Measurements from ENCODE around the gene SLF2. TPM values are rescaled to one million over a fixed set of nuclear protein-coding genes. Genes with fewer than 3 reads are reported as not detected.

The SLF2 gene
- total RNA-seq, 1 experiment from 2014 or later: 13.6 TPM

- H4K20me1 ChIP-seq (ENCODE audit: insufficient read depth): no peaks in the 10 kb centered on the region
- no peak overlapping the region for H3K4me2 ChIP-seq
- DNase-seq: no peak
- ChIA-PET POLR2A (ENCODE audit: unreplicated experiment) (no interaction called here), CTCF (no interaction called here)
- intact Hi-C loops (cut with micrococcal nuclease; ENCODE audit: unreplicated experiment): no loop called here
- no peak for TF ChIP-seq CTCF (conservative IDR thresholded peaks at IDR 0.05)
- no peak for TF ChIP-seq EZH2 (IDR thresholded peaks at IDR 0.05; ENCODE audit: low read depth)
- H3K9me3 ChIP-seq (ENCODE audit: insufficient read depth, low read depth): no peaks in the 10 kb centered on the region
- H3K27me3 ChIP-seq (ENCODE audit: insufficient read depth, low read depth): no peaks in the 10 kb centered on the region
- H3K4me3 ChIP-seq: no peak overlapping the region
- H2AFZ ChIP-seq: no peak overlapping the region
- H3K27ac ChIP-seq: no peak overlapping the region
- no peaks in the 10 kb centered on the region for H3F3A ChIP-seq (ENCODE audit: insufficient read depth, low read depth)
- no peaks in the 10 kb centered on the region for H3K9me2 ChIP-seq (ENCODE audit: insufficient read depth)
- BruUV-seq (replicated peaks): no TSS peak
- no peaks in the 10 kb centered on the region for H3K4me1 ChIP-seq (replicated peaks; ENCODE audit: insufficient read depth)
- H3K79me2 ChIP-seq (ENCODE audit: low read depth): no peaks in the 10 kb centered on the region
- no peaks in the 10 kb centered on the region for H3K36me3 ChIP-seq (ENCODE audit: low read depth)
Observed at GRCh38 chr10:100970076-100970913, 57.5 kb downstream of the SLF2 start.

- TF ChIP-seq CTCF (conservative IDR thresholded peaks at IDR 0.05) (no peak), EZH2 (IDR thresholded peaks at IDR 0.05; ENCODE audit: low read depth) (no peak)
- no peak for DNase-seq
- no peaks in the 10 kb centered on the region for H3K9me3 ChIP-seq (ENCODE audit: insufficient read depth, low read depth)
- no peaks in the 10 kb centered on the region for H3F3A ChIP-seq (ENCODE audit: insufficient read depth, low read depth)
- no peaks in the 10 kb centered on the region for H3K36me3 ChIP-seq (ENCODE audit: low read depth)
- no peaks in the 10 kb centered on the region for H3K79me2 ChIP-seq (ENCODE audit: low read depth)
- intact Hi-C loops (cut with micrococcal nuclease; ENCODE audit: unreplicated experiment): no loop called here
- ChIA-PET CTCF (no interaction called here), POLR2A (ENCODE audit: unreplicated experiment) (no interaction called here)
- H3K4me3 ChIP-seq: no peak overlapping the region
- H3K4me2 ChIP-seq: no peak overlapping the region
- H3K9me2 ChIP-seq (ENCODE audit: insufficient read depth): no peaks in the 10 kb centered on the region
- no peak overlapping the region for H3K27ac ChIP-seq
- BruUV-seq (replicated peaks): no TSS peak
- no peaks in the 10 kb centered on the region for H3K4me1 ChIP-seq (replicated peaks; ENCODE audit: insufficient read depth)
- no peaks in the 10 kb centered on the region for H3K27me3 ChIP-seq (ENCODE audit: insufficient read depth, low read depth)
- H4K20me1 ChIP-seq (ENCODE audit: insufficient read depth): no peaks in the 10 kb centered on the region
- H2AFZ ChIP-seq: no peak overlapping the region
Observed at GRCh38 chr10:100970914-100971811, 58.4 kb downstream of the SLF2 start.

DNA sequence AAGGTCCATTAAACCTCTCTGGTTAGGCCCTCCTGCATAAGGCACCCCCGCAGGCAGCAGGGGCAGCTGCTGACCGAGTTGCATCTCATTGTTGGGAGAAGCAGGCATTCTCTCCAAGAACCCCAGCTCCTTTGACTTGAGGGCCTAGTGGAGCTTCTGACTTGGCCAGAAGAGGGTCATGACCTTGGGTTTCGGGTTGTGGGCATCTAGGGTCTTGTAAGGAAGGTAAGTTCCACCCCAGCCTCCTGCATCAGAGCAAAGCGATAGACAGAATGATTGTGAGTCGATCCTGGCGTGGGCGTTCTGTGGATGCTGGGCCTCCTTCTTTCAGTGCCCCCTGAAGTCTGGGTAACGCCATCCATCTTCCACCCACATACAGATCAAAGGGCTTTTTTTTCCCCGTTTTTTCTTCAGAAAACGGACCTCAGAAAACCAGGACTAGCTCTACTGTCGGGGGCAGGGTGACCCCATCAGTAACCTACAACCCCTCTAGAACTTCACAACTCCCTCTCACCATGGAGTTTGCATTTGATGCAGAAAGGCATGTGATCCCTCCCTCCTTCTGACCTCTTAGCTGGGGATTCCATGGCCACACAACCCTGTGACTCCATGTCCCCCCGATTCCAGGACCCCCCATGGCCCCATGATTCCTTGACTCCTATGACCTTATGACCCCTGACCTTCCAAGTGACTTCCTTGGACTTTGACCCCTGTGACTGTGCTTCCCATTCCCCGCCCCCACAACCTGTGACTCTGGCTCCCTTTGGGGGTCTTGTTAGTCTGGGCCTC is 59.5 kb downstream of the SLF2 start:
- ChIA-PET POLR2A (ENCODE audit: unreplicated experiment) (interaction anchor here (0.7 kb wide), 1 partner anchor 14 kb away, joined by 3 read pairs; no protein-coding TSS in a partner anchor), CTCF (no interaction called here)
- H3K9me3 ChIP-seq (ENCODE audit: insufficient read depth, low read depth): no peaks in the 10 kb centered on the region
- no peaks in the 10 kb centered on the region for H3K79me2 ChIP-seq (ENCODE audit: low read depth)
- TF ChIP-seq EZH2 (IDR thresholded peaks at IDR 0.05; ENCODE audit: low read depth) (no peak), CTCF (conservative IDR thresholded peaks at IDR 0.05) (no peak)
- H3K4me1 ChIP-seq (replicated peaks; ENCODE audit: insufficient read depth): peaks cover 9% of the 10 kb centered on the region
- no peaks in the 10 kb centered on the region for H3K36me3 ChIP-seq (ENCODE audit: low read depth)
- H2AFZ ChIP-seq: no peak overlapping the region
- H3K27me3 ChIP-seq (ENCODE audit: insufficient read depth, low read depth): no peaks in the 10 kb centered on the region
- H3K4me3 ChIP-seq: no peak overlapping the region
- H3F3A ChIP-seq (ENCODE audit: insufficient read depth, low read depth): no peaks in the 10 kb centered on the region
- no peak overlapping the region for H3K4me2 ChIP-seq
- DNase-seq: no peak
- no peaks in the 10 kb centered on the region for H4K20me1 ChIP-seq (ENCODE audit: insufficient read depth)
- no peak overlapping the region for H3K27ac ChIP-seq
- H3K9me2 ChIP-seq (ENCODE audit: insufficient read depth): no peaks in the 10 kb centered on the region
- intact Hi-C loops (cut with micrococcal nuclease; ENCODE audit: unreplicated experiment): no loop called here
- BruUV-seq (replicated peaks): no TSS peak

Data from PC-9 (cell line).